Renal cortex interstitium (tissue), 11 donors: ENCODE data around the gene NCAM2. TPM values are rescaled to one million over a fixed set of nuclear protein-coding genes. Genes with fewer than 3 reads are reported as not detected.

Experiments used
- DNase-seq, 11 donors: peaks; one replicate each; pipeline ENCODE4 v3.0.0-alpha.2; 2013; ENCODE audit warnings: low read depth in 9 of 11, low spot score in 4 of 11; ENCODE audit errors: extremely low read depth in 1 of 11
- polyA plus RNA-seq, 3 donors: library from polyadenylated mRNA; unstranded; fragments of 120-200 nt; gene quantifications; one replicate each; pipeline ENCODE4 v1.2.1, GENCODE V29; 2013; ENCODE audit not compliant: insufficient read length in 3 of 3

Gene NCAM2
- polyA plus RNA-seq, 3 donors, result 6.4 to 8.9 (median 7.0) TPM

DNA sequence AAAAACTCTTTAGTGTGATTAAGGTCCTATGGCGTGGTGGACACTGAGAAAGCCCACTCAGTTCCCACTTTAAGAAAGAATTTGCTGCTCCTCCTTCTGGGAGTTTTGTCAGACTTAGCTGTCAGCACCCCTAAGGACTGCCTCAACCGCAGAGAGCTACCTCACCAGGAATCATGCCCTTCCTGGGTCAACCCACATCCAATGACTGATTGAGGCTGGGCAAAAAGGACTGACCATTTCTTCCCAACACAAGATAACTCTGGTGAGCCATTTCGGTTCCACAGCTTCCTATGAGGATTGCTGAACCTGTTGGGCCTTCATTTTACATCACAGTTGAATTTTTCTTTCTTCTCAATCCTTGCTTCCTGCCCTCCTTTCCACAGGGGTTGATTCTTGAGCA lies 197.9 kb downstream of the NCAM2 start:
- no peak for DNase-seq

DNA sequence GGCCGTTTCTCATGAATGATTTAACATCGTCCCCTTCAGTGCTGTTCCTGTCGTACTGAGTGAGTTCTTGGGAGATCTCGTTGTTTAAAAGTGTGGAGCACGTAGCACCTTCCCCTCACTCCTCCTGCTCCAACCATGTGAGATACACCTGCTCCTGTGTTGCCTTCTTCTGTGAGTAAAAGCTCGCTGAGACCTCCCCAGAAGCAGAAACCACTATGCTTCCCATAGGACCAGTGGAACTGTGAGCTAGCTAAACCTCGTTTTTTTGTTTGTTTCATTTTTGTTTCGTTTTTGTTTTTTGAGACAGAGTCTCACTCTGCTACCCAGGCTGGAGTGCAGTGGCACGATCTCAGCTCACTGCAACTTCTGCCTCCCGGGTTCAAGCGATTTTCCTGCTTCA lies 198.6 kb downstream of the NCAM2 start:
- no peak for DNase-seq

DNA sequence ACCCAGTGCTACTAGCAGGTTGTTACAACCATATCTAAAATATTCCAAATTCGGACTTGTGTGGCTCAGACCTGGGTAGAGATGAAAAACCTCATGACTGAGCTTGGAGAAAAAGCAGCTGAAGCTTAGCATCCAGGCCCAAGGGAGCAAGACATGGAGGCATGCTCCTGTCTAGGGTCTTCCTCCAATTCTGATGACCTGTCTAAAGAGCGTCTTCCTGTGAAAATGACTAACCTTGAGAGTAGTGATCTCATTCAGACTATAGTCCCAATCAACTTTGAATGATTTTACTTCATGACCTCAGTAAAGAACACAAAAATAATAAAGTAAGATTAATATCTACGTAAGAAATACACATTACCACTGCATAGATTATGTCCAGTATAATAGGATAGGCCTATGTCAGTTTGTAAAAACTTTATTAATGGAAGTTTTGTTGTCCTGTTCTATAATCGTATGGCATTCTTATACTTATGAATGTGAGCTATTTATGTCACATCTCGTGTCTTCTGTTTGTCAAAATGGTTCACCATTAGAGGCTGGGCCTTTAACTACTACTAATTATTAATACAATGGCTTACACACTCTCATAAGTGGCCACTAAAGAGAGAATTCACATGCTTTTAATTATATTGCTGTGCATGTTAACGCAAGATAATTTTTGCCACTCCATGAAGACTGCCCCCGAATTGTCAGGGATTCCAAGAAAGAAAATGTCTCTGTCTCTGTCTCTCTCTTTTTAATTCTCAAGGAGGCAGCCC lies 201.3 kb downstream of the NCAM2 start:
- no peak for DNase-seq

DNA sequence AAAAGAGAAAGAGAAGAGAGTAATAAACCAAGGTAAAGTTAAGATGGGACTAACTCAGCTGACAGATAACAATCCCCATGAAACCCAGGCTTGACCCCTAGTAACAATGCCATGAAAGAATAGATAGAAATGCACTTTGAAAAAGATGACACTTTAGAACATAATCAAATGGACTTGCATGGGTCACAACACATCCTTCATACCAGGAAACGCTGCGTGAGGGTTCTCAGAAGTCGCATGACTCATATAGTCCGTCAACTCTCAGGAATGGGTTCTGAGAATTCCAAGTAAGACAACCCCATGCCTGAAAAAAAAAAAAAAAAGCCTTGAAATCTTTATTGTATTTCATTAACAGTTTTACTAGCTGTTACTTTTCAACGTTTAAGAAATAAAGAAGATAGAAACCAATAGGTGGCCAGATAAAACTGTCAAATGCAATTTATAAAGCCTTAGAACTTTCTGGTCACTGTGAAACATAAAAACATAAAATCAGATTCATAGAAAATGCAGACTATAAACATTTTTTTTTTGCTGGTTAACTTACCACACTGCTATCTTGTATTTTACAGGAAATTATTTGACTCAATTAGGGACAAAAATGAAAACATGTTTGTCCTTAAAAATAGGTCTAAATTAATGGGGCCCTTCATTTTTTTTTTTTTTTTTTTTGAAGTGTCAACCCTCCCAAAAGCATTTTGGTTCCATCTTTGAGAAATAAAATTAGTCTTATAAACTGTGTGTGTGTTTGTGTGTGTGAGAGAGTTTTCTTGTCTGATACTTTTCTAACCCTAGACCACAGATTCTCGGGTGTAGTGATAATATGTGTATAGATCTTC lies 202.1 kb downstream of the NCAM2 start:
- peak in 5 of 11 donors; percentile 3 to 15 (median 13) for DNase-seq

DNA sequence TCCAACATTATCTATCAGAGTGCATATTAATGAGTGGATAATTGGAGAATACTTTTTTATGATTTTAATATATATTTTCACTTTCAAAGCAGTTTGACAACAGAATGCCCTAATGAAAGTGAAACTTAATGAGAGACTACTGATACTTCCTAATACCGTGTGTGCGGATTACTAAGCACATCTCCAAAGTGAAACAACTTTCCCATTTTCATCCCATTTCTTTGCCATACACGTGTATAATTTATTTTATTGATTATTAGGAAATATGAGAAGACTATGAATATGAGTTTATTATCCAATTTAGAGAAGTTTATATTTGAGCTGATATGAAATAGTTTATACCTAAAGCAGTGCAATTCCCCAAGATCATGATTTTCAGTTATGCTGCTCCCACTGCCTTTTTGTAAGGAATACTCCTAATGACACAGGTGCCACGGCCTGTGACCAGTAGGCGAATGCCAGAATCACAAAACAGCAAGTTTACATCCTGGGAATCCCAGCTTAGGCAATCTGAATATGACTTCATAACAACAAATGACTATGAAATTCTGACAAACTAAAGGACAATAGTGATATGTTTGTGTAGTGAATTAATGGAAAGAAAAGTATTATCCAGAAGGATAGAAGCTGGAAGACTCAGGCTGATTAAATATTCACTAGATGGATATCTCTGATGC lies 202.9 kb downstream of the NCAM2 start:
- no peak for DNase-seq

DNA sequence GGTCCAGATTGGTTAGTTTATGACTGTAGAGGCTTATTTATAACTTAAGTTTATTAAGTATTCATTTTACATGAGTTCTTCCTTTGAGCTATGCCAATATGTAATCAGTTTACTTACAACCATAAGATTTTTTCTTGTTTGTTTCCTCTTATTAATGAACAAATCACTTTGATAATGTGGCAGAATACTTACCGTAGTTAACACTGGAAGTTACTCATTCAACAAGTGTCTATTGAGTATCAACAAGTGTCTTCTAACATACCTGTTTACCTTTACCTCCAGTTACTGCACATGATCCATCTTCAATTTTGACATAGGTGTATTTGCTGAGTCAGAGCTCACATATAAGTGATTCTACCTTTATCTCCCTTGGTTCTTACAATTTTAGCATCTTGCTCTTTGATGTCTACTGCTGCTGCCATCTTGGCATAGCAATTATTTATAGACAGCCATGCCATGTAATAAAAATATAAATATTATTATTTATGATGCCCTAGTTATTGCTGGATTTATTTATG lies 205.7 kb downstream of the NCAM2 start:
- DNase-seq, result no peak

DNA sequence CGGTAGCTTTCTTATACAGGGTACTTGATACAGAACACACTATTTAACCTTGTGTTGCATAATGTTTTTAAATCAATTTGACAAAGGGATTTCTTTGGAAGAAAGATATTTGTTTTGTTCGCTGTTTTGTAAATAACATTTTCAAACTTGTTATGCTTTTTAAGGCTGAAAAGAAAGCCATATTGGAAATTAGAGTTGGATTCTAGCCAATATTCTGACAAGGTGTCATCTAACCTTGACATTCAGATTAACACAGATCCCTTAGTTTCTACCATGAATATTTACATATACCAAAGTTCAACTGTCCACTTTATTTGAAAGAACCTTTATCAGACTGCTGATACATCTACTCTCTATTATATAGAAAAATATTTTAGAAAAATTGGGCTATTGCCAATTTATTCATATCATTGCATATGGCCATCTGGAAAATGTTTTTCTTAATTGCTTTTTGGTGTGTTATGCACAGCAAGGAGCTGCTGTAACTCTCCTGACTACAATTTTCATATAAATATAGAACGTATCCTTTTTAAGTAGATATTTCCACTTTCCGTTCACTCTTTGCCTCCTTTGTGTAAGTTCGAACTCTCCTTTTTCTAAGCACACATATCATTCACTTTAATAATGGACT lies 206.3 kb downstream of the NCAM2 start:
- DNase-seq, result no peak

DNA sequence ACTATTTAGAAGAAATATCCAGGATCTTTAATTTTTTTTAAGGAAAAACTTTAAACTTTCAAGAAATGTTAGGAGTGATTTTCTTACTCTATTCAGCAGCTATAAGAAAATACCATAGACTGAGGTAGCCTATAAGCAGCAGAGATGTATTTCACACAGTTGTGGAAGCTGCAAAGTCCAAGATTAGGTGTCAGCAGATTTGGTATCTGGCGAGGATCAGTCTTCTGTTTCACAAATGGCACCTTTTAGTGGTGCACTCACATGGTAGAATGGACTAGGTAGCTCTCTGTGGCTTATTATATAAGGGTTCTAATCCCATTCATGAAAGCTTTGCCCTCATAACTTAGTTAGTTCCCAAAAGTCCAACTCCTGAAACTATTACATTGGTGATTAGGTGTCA lies 207.4 kb downstream of the NCAM2 start:
- no peak for DNase-seq

DNA sequence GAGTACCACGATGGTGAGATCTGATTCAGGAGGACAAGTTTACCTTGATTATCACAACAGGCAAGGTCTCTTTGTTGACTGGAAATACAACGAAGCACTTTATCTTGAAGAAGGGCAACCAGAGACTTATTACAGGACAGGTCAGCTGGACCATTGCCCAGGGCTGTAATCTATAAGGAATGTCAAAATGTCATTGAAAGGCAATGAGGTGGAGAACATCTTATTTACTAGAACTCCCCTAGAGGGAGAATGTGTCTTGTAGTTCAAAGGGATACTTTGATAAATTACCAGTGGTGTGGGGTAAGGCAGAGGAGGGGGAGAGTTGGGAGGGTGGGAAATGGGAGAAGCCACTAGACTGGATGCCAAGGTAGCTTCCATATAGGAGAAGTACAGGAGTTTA lies 212.3 kb downstream of the NCAM2 start:
- DNase-seq, result peak in 3 of 11 donors; percentile 2 to 26 (median 20)

DNA sequence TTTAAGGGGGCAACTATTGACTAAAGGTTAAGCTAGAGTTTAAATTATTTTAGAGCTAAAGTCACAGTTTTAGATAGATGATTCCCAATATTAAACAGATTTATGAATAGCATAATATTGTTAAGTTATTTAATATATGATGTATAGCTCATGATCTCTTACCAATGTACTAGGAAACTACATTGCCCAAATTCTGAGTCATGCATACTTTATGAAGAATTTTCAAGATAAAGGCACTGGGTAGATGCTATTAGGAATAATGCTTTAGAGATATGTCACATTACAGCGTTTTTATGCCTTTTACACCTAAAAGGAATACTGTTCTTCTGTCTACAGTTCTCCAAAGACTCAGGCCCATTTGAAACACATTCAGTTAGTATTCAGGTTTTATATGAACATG lies 215.1 kb downstream of the NCAM2 start:
- no peak for DNase-seq

DNA sequence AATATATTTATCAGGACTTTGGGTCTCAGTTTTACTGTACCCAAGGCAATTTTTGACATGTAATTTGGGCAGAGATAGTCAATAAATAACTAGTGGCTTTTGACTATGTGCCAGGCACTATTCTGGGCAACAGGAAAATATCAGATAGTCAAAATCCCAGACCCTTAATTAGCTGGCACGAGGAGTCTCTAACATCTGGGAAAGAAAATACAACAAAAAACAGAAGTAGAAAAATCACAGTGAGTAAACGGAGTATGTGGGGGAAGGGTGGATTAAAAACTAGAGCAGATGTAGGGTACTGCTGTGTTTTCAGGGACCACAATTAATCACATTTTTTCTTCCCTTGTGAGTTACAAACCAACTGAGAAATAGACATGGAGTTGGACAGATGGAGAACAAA lies 217.8 kb downstream of the NCAM2 start:
- no peak for DNase-seq

DNA sequence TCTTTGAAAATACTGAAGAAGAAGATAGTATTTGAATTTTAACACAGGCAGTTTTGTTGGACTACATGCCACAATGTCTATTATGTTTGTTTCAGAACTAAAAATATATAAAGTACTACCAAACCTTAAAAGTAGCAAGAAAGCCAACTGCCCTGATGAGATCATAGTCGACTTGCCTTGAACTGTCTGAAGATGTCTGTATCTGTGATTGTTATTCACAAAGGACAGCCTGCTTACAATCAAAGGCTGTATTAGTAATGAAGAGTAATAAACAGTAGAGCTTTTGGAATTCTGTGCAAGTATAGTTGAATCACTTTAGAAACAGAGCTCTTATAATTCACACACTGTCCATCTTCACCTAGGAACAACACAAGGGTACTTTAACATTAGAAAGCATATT lies 228.3 kb downstream of the NCAM2 start:
- DNase-seq, result no peak

DNA sequence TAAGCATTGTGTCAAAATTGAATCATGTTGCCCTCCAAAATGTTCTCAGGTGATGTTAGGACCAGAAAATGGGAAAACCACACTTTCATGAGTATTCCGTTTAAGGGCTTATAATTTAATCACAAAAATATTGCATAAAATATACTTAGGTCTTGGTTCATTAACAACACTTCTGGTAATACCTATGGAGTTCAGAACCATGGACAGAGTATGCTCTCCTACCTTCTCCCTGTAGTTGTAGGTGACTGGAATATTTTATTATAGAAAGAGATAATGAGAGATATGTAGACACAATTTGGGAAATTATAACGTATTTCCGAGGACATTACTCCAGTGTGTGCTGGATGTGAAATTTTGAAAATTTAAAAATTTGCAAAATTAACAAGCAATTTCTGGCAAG lies 232.5 kb downstream of the NCAM2 start:
- no peak for DNase-seq

DNA sequence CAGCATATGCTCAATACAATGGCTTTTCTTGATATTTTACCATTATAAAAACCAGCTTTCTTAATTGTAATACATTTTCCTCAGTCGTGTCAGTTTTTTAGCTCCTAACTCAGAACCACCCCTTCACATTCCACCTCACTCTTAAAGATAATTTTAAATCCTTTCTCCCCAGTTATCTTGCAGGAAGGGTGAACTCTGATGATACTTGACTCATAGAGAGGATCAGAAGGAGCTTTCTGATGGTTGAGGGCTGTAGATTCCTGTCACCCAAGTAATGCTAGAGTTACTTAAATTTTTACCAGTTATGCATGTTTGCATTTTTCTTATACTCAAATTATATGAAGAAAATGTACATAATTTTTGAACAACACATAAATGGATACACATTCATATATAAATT lies 233.7 kb downstream of the NCAM2 start:
- DNase-seq, result no peak

DNA sequence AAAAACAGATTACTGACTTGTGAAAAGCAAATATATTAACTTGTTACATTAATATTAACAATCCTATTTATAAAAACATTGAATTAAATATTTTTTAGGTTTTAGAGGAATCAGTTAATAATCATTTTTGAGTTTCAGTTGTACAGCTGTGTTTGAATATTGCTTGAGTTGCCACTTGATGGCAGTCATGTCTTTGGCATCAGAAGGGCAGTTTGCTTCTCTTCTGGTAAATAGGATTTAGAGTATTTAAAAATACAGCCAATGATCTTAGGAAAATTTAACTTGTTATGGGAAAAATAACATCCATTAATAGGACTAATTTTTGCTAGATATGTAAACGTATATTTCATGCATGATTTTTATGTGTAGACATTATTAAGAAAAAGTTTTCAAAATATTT lies 234.1 kb downstream of the NCAM2 start:
- peak in 1 of 11 donors; percentile 4 for DNase-seq

DNA sequence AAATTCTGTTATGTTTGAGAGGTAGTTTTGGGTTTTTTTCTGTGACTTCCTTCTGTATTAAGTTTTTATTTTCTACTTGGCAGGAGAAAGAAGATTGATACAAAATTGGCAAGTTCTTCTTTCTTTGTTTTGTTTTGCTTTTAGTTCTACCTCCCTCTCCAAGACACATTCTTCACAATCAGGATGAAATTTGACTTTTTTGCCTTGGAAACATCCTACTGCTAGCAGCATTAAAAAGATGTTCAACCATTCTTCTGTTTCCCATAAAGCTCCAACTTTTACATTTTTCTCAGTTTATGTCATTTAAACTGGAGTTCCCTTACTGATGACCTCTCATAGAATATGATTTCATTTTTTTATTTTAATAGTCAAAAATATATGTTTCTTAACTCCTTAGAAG lies 234.8 kb downstream of the NCAM2 start:
- no peak for DNase-seq

DNA sequence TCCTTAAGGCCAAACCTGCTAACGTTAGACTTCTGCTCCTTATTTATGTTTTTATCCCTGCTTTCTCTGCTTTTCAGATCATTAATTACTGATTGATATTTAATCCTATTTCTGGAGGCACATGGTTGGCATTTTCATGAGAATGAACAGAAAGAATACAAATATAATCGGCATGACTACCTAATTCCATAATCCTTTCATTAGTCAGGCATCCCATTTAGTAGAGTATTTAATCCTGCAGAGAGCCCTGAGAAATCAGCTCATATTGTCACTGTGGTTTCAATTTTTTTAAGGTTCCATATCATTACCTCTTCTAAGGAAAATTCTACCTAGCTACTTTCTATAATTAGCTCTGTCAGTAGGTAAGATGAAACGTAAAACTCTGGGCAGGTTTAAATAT lies 238.8 kb downstream of the NCAM2 start:
- no peak for DNase-seq

DNA sequence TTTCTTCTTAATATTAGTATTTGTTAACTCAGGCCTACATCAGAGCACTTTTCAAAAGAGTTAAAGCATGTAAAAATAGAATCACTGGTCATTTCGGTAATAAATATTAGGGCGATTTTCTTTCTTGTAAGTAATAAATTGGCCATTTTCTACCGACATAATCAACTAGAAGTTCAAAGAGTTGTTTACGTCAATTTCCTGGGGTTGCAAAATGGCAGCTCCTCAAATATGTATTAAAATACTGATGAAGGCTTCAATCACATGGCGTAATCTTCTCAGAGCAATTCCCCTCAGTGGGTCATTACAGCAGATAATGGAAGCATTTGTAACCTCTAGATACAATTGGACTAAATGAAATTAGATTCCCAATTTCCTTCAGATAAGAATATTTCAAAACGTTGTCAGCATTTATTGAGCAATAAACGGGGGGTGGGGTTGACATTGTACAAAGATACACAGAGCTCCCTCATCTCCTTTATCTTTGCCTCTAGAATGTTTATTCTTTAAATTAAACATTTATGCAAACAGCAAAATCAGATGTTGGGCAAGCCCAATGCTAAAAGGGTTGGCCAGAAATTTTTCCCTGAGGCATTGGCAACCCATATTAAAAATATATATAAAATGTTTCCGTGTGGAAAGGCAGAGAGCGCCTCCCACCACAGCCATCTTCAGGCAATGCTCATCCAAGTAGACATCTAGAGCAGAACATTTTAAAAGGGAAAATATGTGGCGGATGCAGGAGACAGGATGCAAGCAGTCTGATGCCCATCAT lies 240.6 kb downstream of the NCAM2 start:
- DNase-seq, result no peak

DNA sequence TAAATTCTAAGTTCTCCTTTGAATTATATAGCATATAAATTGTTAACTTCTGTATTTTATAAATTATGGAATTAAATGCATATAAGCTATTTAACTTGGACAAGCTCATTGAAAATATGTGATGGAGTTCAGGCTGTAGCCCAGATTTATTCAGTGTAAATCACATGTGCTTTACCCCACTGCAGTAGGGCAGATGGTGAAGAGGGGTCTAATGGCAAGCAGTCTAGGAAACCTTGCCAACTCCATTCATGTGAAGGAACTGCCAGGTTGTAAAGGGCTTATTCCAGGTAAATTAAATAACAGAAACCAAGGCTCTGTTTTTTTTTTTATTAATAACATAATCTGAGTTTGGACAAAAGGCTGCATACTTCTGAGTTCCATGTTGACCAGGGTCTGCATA lies 243.2 kb downstream of the NCAM2 start:
- DNase-seq, result no peak
